VCaP (cell line): ENCODE measurements around the gene KCNJ5.
A peak's percentile ranks its signal among the peaks of the same experiment; 100 is the strongest.

Source experiments
- H3K27ac ChIP-seq: fragments of 450-650 bp; 2 replicates; pipeline ENCODE4 v1.5.1; 2017
- CTCF ChIP-seq: fragments of 450-650 bp; conservative IDR thresholded peaks from 2 replicates; pipeline ENCODE4 v1.5.1; 2017; ENCODE audit warnings: mild to moderate bottlenecking, moderate library complexity

Gene KCNJ5

GRCh38 chr11:128947773-128948172 lies 56.6 kb downstream of the KCNJ5 start:
- TF ChIP-seq CTCF = no peak
- H3K27ac ChIP-seq = no peak overlapping the region

- H3K27ac ChIP-seq = no peak overlapping the region
- TF ChIP-seq CTCF = 0 out of 2 replicates have a peak, but pooled peaks have one; percentile 13
Observed at GRCh38 chr11:128948583-128948982, 57.4 kb downstream of the KCNJ5 start.

DNA sequence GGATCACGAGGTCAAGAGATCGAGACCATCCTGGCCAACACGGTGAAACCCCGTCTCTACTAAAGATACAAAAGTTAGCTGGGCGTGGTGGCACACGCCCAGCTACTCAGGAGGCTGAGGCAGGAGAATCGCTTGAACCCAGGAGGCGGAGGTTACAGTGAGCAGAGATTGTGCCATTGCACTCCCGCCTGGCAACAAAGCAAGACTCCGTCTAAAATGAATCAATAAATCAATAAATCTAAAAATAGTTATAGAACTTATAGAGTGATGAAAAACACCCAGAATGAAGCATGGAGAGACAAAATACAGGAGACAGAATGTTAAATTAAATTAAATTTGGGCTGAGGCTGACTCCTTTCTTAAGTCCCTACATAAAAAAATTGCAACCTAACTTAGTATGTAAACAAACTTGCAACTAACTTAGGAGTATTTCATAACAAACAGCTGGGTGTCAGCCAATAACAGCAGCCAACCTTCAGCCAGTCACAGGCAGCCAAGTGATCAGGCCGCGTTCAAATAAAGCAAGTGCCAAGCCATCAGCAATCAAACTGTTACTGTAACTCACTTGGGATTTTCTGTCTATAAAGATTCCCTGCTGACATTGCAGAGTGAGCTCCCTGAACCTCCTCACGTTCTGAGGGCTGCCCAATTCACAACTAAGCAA lies 58.8 kb downstream of the KCNJ5 start:
- no peak for TF ChIP-seq CTCF
- H3K27ac ChIP-seq = no peak overlapping the region

- H3K27ac ChIP-seq = no peak overlapping the region
- TF ChIP-seq CTCF = no peak
Observed at GRCh38 chr11:128953151-128953550, 62.0 kb downstream of the KCNJ5 start.

GRCh38 chr11:128955636-128956035 lies 64.5 kb downstream of the KCNJ5 start:
- TF ChIP-seq CTCF = no peak
- H3K27ac ChIP-seq = no peak overlapping the region

- peak; percentile 86 for TF ChIP-seq CTCF
Observed at GRCh38 chr11:128956401-128957201, 65.4 kb downstream of the KCNJ5 start.

DNA sequence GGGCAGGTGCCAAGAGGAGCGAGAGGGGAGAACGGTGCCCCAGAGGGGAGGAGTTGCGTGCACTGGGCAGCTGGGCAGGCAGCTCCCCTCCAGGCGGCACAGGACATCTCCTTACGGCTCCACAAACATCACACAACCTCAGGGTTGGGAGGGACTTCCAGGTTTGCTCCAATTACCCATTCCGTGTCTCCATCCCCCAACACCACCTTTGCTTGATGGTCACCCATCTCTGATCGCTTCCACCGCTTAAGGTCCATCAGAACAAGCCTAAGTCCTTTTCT lies 66.0 kb downstream of the KCNJ5 start:
- H3K27ac ChIP-seq = peak overlapping the region; percentile 5; the same call in 1 of the 2 replicates
- no peak for TF ChIP-seq CTCF

More at GRCh38 chr11:128956401-128957201, 65.4 kb downstream of the KCNJ5 start:
- peak overlapping the region; percentile 5; the same call in 1 of the 2 replicates for H3K27ac ChIP-seq
